Calu3 (cell line): Measurements from ENCODE around the gene RAD51B. TPM values are rescaled to one million over a fixed set of nuclear protein-coding genes. Genes with fewer than 3 reads are reported as not detected.

ENCODE experiments used
- BruUV-seq: library from RNA; stranded (reverse); fragments of 400-500 nt; replicated peaks from 2 replicates; lab custom pipeline; 2021; lab: Mats Ljungman, UMichigan
- CTCF ChIA-PET: fragments of 300-600 bp; sonication (Branson Sonifier 250); formaldehyde crosslinking; loops from one replicate; lab custom pipeline; 2022; ENCODE audit warnings: antibody characterized with exemption; lab: Charles Lee
- DNase-seq: peaks from one replicate; pipeline ENCODE4 v3.0.0; 2022
- H3K27ac Mint-ChIP-seq: one replicate; pipeline ENCODE4 v1.8.0; 2022; ENCODE audit warnings: mixed read lengths; ENCODE audit not compliant: unreplicated experiment
- H3K27me3 Mint-ChIP-seq: one replicate; pipeline ENCODE4 v1.8.0; 2022; ENCODE audit warnings: mixed read lengths; ENCODE audit not compliant: unreplicated experiment
- H3K36me3 Mint-ChIP-seq: one replicate; pipeline ENCODE4 v1.8.0; 2022; ENCODE audit warnings: mild to moderate bottlenecking, moderate library complexity, mixed read lengths; ENCODE audit not compliant: insufficient read depth, unreplicated experiment
- H3K4me1 Mint-ChIP-seq: one replicate; pipeline ENCODE4 v1.8.0; 2022; ENCODE audit warnings: mild to moderate bottlenecking, low read depth, mixed read lengths; ENCODE audit not compliant: unreplicated experiment
- H3K4me3 Mint-ChIP-seq: one replicate; pipeline ENCODE4 v1.8.0; 2022; ENCODE audit warnings: mild to moderate bottlenecking, low read depth, moderate library complexity, mixed read lengths; ENCODE audit not compliant: unreplicated experiment
- H3K9me3 Mint-ChIP-seq: one replicate; pipeline ENCODE4 v1.8.0; 2022; ENCODE audit warnings: low read depth, mixed read lengths; ENCODE audit not compliant: unreplicated experiment
- CTCF ChIP-seq: fragments of 200-600 bp; IDR thresholded peaks from one replicate; pipeline ENCODE4 v1.8.0; 2022; ENCODE audit warnings: antibody characterized with exemption; ENCODE audit not compliant: unreplicated experiment
- intact Hi-C: fragments of 100-400 bp; cut with micrococcal nuclease; formaldehyde crosslinking; loops from one replicate; pipeline ENCODE4 v1.10.0; 2022; ENCODE audit not compliant: unreplicated experiment
- total RNA-seq: library from RNA; stranded (reverse); gene quantifications from 2 replicates; pipeline ENCODE4 v1.2.3, GENCODE V29; 2022

The RAD51B gene
- total RNA-seq, 1 experiment from 2014 or later = 24.7 TPM

- no peaks in the 10 kb centered on the region for H3K9me3 Mint-ChIP-seq
- intact Hi-C loops = no loop called here
- no TSS peak for BruUV-seq
These were observed 685.3 kb downstream of the RAD51B start for GRCh38 chr14:68504861-68505260.

GRCh38 chr14:68506021-68506644, 686.6 kb downstream of the RAD51B start:
- H3K4me1 Mint-ChIP-seq = peaks cover 14% of the 10 kb centered on the region
- CTCF ChIA-PET = interaction anchor here (0.6 kb wide), 3 partner anchors 31 to 406 kb away, joined by 3 to 4 read pairs (median 4); no protein-coding TSS in a partner anchor
- DNase-seq = no peak
- no TSS peak for BruUV-seq
- TF ChIP-seq CTCF = no peak
- H3K36me3 Mint-ChIP-seq = no peaks in the 10 kb centered on the region
- no peaks in the 10 kb centered on the region for H3K27me3 Mint-ChIP-seq
- no peak overlapping the region for H3K27ac Mint-ChIP-seq
- intact Hi-C loops = no loop called here
- H3K4me3 Mint-ChIP-seq = no peak overlapping the region
- no peaks in the 10 kb centered on the region for H3K9me3 Mint-ChIP-seq

More at GRCh38 chr14:68504861-68505260, 685.3 kb downstream of the RAD51B start:
- no peak for TF ChIP-seq CTCF
- no peak overlapping the region for H3K27ac Mint-ChIP-seq
- H3K4me1 Mint-ChIP-seq = peaks cover 14% of the 10 kb centered on the region
- H3K27me3 Mint-ChIP-seq = no peaks in the 10 kb centered on the region
- H3K4me3 Mint-ChIP-seq = no peak overlapping the region
- no peak for DNase-seq
- CTCF ChIA-PET = interaction anchor here (0.7 kb wide), 1 partner anchor 291 kb away, joined by 4 read pairs; no protein-coding TSS in a partner anchor
- no peaks in the 10 kb centered on the region for H3K36me3 Mint-ChIP-seq

- peaks cover 14% of the 10 kb centered on the region for H3K4me1 Mint-ChIP-seq
- no peak overlapping the region for H3K27ac Mint-ChIP-seq
- H3K4me3 Mint-ChIP-seq = no peak overlapping the region
- intact Hi-C loops = no loop called here
- no peak for TF ChIP-seq CTCF
- CTCF ChIA-PET = interaction anchor here (0.5 to 0.8 kb wide), 4 partner anchors 9 to 405 kb away, joined by 3 to 4 read pairs (median 4); no protein-coding TSS in a partner anchor
- no peaks in the 10 kb centered on the region for H3K36me3 Mint-ChIP-seq
- DNase-seq = no peak
- H3K9me3 Mint-ChIP-seq = no peaks in the 10 kb centered on the region
- no peaks in the 10 kb centered on the region for H3K27me3 Mint-ChIP-seq
- no TSS peak for BruUV-seq
These were observed 687.3 kb downstream of the RAD51B start for GRCh38 chr14:68506645-68507419.

GRCh38 chr14:68507544-68508081, 688.0 kb downstream of the RAD51B start:
- peaks cover 18% of the 10 kb centered on the region for H3K4me1 Mint-ChIP-seq

More at GRCh38 chr14:68507544-68508081, 688.0 kb downstream of the RAD51B start:
- Mint-ChIP-seq H3K4me3 (no peak overlapping the region), H3K9me3 (no peaks in the 10 kb centered on the region), H3K27ac (no peak overlapping the region), H3K36me3 (no peaks in the 10 kb centered on the region), H3K27me3 (no peaks in the 10 kb centered on the region)
- CTCF ChIA-PET = interaction anchor here (0.5 to 0.8 kb wide), 2 partner anchors 8 to 20 kb away, joined by 3 to 4 read pairs; no protein-coding TSS in a partner anchor
- intact Hi-C loops = no loop called here
- no TSS peak for BruUV-seq
- no peak for DNase-seq
- no peak for TF ChIP-seq CTCF
